ENCODE measurements around the gene TAF4B.

DNA sequence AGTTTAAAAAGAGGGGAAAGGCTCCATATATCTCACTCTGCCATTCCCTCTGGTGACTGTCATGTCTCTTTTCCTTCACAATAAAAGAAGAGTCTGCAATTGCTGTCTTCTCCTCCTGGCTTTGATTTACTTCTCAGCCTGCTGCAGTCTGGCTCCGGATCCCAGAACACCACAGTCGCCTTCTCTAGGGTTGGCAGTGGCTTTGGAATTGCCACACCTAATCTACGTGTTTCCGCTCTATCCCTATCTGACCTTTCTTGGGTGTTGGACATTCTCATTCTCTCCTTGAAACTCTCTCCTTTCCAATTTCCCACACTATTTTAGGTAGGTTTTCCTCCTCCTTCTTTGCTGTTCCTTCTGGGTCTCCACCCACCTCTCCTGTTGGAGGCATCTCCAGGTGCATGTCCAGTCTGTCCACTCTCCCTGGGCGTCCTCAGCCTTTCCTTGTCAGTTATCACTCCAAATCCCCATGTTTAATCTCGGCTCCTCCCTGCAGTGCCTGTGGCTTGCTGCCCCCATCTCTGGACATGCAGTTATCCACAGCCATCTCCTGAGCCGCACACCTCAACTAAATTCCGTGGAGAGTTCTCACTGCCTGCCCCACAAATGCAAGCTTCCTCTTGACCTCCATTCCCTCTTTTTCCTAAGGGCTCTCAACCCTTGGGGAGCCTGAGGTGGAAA, 209.3 kb downstream of the TAF4B start:
- TF ChIP-seq, protein P1, sequence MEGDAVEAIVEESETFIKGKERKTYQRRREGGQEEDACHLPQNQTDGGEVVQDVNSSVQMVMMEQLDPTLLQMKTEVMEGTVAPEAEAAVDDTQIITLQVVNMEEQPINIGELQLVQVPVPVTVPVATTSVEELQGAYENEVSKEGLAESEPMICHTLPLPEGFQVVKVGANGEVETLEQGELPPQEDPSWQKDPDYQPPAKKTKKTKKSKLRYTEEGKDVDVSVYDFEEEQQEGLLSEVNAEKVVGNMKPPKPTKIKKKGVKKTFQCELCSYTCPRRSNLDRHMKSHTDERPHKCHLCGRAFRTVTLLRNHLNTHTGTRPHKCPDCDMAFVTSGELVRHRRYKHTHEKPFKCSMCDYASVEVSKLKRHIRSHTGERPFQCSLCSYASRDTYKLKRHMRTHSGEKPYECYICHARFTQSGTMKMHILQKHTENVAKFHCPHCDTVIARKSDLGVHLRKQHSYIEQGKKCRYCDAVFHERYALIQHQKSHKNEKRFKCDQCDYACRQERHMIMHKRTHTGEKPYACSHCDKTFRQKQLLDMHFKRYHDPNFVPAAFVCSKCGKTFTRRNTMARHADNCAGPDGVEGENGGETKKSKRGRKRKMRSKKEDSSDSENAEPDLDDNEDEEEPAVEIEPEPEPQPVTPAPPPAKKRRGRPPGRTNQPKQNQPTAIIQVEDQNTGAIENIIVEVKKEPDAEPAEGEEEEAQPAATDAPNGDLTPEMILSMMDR (IDR thresholded peaks at IDR 0.05; ENCODE audit: low read length) = no peak
- no peak for TF ChIP-seq EZH2 (IDR thresholded peaks at IDR 0.05; ENCODE audit: borderline replicate concordance, low read length)

Data from OCI-LY1 (cell line).